HG03135 (cell line): ENCODE measurements around the gene ZMYM2.

Experiments
- ATAC-seq: cut with Tn5 transposase; IDR thresholded peaks from one replicate; pipeline ENCODE4 v1.9.1; 2021; ENCODE audit warnings: mild to moderate bottlenecking, moderate library complexity; ENCODE audit not compliant: unreplicated experiment

Gene ZMYM2

GRCh38 chr13:20102525-20103180, 144.1 kb downstream of the ZMYM2 start:
- ATAC-seq, result no peak

DNA sequence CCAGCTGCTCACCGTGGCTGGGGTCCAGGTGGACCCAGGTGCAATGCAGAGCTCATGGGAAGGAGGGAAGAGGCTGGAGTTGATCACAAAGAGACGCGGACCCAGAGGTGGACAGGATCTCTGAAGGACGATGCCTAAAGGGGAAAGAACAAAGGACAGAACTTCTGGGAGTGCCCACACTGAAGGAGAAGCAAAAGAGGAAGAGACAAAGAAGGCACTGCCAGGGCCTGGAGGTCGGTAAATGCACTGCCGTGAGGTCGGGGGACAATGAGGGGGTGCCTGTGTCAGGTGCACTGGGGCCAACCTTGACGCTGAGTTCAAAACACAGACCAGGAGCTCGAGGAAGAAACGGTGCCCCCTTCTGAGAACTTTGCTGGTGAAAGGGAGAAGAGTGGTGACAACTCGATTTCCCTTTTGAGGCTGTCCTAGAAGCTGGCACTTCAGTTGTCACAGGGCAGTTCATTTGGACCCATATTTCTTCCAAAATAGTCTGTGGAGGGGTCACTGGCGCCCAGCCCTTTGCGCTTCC, 146.7 kb downstream of the ZMYM2 start:
- ATAC-seq, result no peak

DNA sequence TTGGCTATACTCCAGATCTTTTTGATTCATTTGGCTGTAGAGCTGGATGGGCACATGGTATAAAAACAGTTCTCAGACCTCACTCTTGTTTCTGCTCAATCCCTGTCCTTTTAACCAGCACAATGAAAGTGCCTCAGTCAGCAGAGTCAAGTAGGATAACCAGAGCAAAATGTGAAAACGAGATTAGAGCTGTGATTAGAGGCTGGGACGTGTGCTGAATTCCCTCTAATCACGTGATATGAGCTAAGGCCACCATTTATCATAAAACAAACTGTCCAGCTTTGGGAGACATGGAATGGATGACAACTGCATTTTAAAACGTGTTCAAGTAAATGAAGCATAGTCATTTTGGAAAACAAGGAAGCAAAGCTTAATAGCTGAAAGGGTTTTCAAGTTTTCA, 148.2 kb downstream of the ZMYM2 start:
- ATAC-seq, result no peak

DNA sequence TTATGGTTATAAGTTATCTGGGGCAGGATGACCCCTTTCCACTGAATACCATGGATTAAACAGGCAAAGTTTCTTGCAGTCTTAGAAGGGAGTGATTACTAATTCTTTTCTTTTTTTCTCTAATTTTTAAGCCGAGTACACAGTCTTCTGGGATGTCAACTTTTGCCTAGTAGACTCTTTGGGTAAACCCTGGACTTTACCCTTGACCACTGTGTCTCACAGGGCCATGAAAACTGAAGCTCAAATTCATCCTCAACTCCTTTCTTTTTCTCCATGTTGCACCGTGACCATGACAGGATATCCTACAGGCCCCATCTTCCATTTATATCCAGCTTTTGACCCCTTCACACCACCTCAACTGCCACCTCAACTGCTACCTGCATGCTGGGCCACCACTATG, 150.5 kb downstream of the ZMYM2 start:
- no peak for ATAC-seq

DNA sequence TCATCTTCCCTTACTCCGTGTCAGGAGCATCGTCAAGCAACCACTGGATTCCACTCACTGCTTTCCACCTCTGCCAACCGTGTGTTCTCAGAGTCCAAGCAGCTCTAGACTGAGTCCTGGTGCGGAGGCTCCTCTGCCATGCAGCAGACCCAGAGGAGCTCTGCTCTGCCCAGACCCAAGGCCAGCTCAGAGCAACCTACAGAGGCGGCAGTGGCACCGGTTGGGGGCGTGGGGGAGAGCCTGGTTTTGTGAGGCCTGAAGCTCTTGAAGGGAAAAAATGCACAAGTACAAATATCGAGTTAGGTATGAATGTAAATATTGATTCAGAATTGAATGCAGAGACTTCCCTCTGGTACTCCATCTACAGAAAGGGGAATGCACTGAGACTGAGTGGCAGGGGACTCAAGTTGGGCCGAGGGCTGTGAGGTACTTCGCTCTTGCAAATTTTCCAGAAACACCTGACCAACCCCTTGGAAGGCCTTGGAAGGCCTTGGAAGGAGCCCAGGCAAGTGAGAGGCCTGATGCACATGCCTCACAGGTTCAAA, 155.6 kb downstream of the ZMYM2 start:
- no peak for ATAC-seq

DNA sequence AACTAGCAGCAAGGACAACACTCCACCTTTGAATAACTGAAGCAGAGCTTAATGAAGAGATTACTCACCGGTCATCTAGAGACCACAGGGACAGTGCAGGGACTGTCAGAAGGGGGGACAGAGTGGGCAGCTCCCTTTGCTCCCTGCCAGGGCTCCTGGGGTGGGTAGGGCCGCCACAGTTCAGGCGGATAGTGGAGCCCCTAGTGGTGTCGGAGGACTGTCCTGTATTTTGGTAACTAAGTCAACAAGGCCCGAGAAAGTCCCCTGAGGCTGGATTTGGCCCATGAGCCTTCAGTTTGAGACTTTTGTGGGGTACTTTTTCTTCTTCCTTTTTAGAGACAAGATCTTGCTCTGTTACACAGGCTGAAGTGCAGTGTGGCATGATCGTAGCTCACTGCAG, 157.7 kb downstream of the ZMYM2 start:
- no peak for ATAC-seq

- no peak for ATAC-seq
Observed at GRCh38 chr13:20118268-20119140, 160.0 kb downstream of the ZMYM2 start.

DNA sequence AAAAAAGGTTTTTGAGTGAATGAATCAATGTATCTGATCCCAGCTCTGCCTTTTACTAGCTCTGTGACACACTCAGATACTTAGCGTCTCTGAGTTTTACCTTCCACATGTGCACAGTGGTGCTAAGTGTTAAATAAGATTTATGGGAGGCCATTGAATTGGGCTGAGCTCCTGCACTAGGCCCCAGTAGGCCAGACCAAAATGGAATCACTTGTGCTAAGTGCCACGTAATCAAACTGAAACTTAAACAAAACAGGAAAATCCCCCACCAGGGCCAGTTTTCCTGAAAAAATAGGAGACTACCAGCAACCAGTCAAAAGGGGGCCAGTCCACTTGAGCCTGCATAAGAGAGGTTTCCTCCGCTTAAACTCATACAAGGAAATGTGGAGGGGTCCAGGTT, 161.4 kb downstream of the ZMYM2 start:
- no peak for ATAC-seq

- ATAC-seq, result no peak
Observed at GRCh38 chr13:20121159-20121525, 162.6 kb downstream of the ZMYM2 start.

DNA sequence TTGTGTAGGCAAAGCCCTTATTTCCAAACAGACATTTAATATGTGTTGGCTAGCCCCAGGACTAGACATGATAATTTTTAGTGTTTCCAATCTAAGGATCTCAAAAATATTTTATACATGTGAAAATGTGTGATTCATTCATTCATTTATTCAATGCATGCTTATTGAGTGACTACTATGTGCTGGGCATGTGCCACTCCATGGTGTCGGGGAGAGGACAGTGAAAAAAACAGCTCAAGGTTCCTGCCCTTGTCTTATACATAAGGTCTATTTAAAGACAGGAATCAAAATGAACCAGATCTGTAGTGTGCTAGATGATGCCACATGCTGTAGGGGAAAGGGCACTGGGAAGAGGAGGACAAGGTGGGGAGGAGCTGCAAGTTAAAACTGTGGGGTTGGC, 165.8 kb downstream of the ZMYM2 start:
- ATAC-seq, result no peak

DNA sequence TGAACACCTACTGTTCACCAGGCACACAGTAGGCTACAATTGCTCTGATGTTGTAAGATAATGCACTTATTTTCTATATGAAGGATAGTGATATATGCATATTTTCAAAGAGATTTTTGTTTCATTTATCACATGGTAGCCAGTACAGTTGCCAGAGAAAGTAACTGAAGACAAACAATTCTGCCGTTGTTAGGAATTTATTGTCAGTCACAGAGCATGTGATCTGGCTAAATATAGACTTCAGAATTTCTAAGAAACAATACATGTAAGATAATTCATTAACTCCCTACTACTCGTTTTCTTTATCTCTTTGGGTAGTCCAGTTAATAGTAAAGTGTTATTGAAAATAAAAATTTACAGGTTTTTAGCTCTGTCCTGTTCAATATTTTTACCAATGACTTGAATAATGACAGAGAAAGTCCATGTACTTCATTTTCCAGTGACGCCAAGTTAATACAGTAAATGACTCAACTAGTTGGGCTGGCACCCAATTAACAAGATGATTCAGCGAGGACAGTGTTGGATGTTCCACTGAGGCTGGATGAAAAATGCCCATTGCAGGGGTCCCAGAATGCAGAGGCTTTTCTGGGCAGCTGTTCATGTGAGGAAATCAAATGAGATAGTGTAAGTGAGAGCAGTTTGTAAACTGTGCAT, 166.7 kb downstream of the ZMYM2 start:
- no peak for ATAC-seq

DNA sequence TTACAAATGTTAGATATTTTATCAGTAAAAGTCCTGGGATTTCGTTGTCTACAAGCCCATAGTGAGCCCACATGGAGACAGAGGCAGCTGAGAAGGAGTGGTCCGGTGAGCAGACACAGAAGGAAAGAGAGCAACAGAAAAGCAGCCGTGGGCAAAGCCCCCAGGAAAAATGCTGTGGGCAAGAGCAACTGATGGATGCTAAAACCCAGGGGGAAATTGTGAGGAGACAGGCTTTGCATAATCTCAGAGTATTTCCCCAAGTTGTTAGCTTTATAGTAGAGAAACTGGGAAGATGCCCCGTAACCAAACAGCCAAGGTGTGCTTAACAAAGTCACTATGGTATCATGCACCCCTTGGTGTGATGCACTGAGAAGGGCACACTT, 167.2 kb downstream of the ZMYM2 start:
- no peak for ATAC-seq

DNA sequence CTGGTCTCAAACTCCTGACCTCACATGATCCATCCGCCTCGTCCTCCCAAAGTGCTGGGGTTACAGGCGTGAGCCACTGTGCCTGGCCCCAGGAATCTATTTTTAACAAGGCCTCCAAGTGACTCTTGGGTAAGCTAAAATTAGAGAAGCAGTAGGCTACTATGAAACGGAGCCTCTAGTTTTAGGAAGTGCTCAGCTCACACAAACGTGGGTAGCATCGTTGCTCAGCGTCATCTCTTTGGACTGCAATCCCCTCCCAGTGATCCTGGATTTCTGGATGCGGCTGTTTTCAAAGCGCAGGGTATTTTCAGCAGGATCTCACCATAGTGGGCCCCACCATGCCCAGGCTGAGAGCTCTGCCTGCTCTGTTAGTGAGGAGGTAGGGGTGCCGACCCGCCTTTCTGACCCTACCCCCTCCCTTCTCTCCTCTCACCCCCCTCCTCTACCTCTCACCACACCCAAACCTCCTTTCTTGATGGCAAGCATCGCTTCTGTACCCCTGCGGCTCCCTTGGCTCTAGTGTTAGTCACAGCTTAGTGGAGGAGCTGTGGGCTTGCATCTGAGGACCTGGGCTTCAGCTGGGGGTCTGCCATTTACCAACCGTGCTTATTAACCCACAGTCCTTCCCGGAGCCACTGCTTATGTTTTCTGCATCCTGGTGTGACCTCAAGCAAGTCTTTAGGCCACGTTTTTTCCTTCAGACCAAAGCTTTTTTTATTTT, 168.2 kb downstream of the ZMYM2 start:
- ATAC-seq, result no peak

GRCh38 chr13:20127262-20127561, 168.7 kb downstream of the ZMYM2 start:
- no peak for ATAC-seq

GRCh38 chr13:20127562-20128458, 169.3 kb downstream of the ZMYM2 start:
- peak; percentile 49 for ATAC-seq

- ATAC-seq, result no peak
Observed at GRCh38 chr13:20128459-20128931, 170.0 kb downstream of the ZMYM2 start.

GRCh38 chr13:20129076-20129475, 170.5 kb downstream of the ZMYM2 start:
- no peak for ATAC-seq

GRCh38 chr13:20130012-20130411, 171.5 kb downstream of the ZMYM2 start:
- no peak for ATAC-seq

DNA sequence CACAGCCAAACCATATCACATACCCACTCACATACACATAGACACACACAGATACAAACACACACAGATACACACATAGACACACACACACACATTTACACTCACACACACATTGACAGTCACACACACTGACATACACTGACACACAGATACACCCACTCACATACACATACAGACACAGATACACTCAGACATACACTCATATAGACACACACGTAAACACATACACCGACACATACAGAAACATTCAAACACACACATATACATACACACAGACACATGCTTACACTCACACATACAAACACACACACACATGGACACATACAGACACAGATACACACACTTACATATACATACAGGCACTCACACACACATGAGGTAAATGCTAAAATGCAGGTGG, 172.1 kb downstream of the ZMYM2 start:
- ATAC-seq, result no peak
